D721Med (cell line): Measurements from ENCODE around the gene BCKDHB.

Experiments used
- DNase-seq: peaks from one replicate; pipeline ENCODE4 v3.0.0; 2011; ENCODE audit warnings: low spot score; ENCODE audit not compliant: insufficient read length
- FAIRE-seq: peaks from 2 replicates; lab custom pipeline; 2011; peaks lifted over from hg19 to GRCh38; lab: Jason Lieb, UNC
- CTCF ChIP-seq: IDR thresholded peaks from 2 replicates; pipeline ENCODE4 v1.5.1; 2012; ENCODE audit warnings: mild to moderate bottlenecking, control low read depth; ENCODE audit not compliant: insufficient read depth; ENCODE audit errors: missing control alignments

The BCKDHB gene

GRCh38 chr6:80134065-80134464, 27.6 kb downstream of the BCKDHB start:
- TF ChIP-seq CTCF: no peak
- DNase-seq: no peak
- no peak for FAIRE-seq

GRCh38 chr6:80142586-80142985, 36.1 kb downstream of the BCKDHB start:
- FAIRE-seq: no peak
- TF ChIP-seq CTCF: no peak
- DNase-seq: no peak

GRCh38 chr6:80143419-80143937, 37.0 kb downstream of the BCKDHB start:
- TF ChIP-seq CTCF: no peak
- FAIRE-seq (no peak), DNase-seq (no peak)

- DNase-seq (no peak), FAIRE-seq (no peak)
- TF ChIP-seq CTCF: no peak
These were observed 38.4 kb downstream of the BCKDHB start for GRCh38 chr6:80144753-80145315.

GRCh38 chr6:80145509-80145908, 39.0 kb downstream of the BCKDHB start:
- no peak for FAIRE-seq

GRCh38 chr6:80145921-80146320, 39.5 kb downstream of the BCKDHB start:
- FAIRE-seq: no peak
- no peak for TF ChIP-seq CTCF
- DNase-seq: no peak

More at GRCh38 chr6:80145509-80145908, 39.0 kb downstream of the BCKDHB start:
- DNase-seq: no peak
- no peak for TF ChIP-seq CTCF

- no peak for TF ChIP-seq CTCF
- DNase-seq (no peak), FAIRE-seq (peak; percentile 16)
These were observed 41.7 kb downstream of the BCKDHB start for GRCh38 chr6:80148220-80148619.
